IPS-18a (cell line): ENCODE results near the gene KCNE4.

Experiments
- H3K27ac ChIP-seq: one replicate; pipeline ENCODE4 v1.5.1; 2013; ENCODE audit warnings: low read length
- H3K27me3 ChIP-seq: one replicate; pipeline ENCODE4 v1.6.1; 2013; ENCODE audit warnings: mild to moderate bottlenecking, low read length; ENCODE audit not compliant: control insufficient read depth, insufficient read depth
- H3K36me3 ChIP-seq: one replicate; pipeline ENCODE4 v1.6.1; 2013; ENCODE audit warnings: low read depth, low read length; ENCODE audit not compliant: control insufficient read depth
- H3K4me1 ChIP-seq: one replicate; pipeline ENCODE4 v1.6.1; 2013; ENCODE audit warnings: low read depth, low read length; ENCODE audit not compliant: control insufficient read depth
- H3K4me3 ChIP-seq: one replicate; pipeline ENCODE4 v1.5.1; 2013; ENCODE audit warnings: low read length
- H3K9ac ChIP-seq: one replicate; pipeline ENCODE4 v1.6.1; 2013; ENCODE audit warnings: mild to moderate bottlenecking, low read length, moderate library complexity
- H3K9me3 ChIP-seq: one replicate; pipeline ENCODE4 v1.6.1; 2013; ENCODE audit warnings: low read depth, low read length; ENCODE audit not compliant: control insufficient read depth

KCNE4 gene

GRCh38 chr2:223026357-223027110 is 25.5 kb upstream of the KCNE4 start:
- no peak overlapping the region for H3K4me3 ChIP-seq
- peaks cover 8% of the 10 kb centered on the region for H3K4me1 ChIP-seq
- no peaks in the 10 kb centered on the region for H3K27me3 ChIP-seq
- no peaks in the 10 kb centered on the region for H3K36me3 ChIP-seq
- peak overlapping the region; percentile 13 for H3K27ac ChIP-seq
- H3K9me3 ChIP-seq = no peaks in the 10 kb centered on the region
- no peak overlapping the region for H3K9ac ChIP-seq

GRCh38 chr2:223027442-223027841 is 24.5 kb upstream of the KCNE4 start:
- Histone ChIP-seq H3K27ac (no peak overlapping the region), H3K27me3 (no peaks in the 10 kb centered on the region), H3K9me3 (peaks cover 5% of the 10 kb centered on the region), H3K36me3 (no peaks in the 10 kb centered on the region), H3K9ac (no peak overlapping the region), H3K4me3 (no peak overlapping the region), H3K4me1 (peaks cover 8% of the 10 kb centered on the region)

DNA sequence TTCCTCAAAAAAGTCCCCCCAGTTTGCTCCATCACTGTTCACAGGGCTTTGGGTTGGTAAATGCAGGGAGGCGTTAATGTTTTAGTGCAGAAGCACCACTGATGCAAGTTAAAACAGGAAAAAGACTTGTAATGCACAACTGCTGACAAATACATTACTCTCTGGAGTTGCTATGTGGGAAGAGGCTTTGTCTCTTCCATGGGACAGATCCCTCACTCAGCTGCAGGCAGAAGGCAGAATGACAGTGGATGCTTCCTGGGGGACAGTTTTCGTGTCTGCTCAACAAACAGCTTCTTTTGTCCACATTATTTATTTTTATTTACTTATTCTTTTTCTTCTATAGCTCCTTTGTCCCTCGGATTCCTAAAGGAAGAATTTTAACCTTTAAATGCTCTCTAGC is 22.7 kb upstream of the KCNE4 start:
- Histone ChIP-seq H3K36me3 (no peaks in the 10 kb centered on the region), H3K27me3 (no peaks in the 10 kb centered on the region), H3K4me3 (no peak overlapping the region), H3K9ac (no peak overlapping the region), H3K9me3 (peaks cover 9% of the 10 kb centered on the region), H3K4me1 (peaks cover 8% of the 10 kb centered on the region), H3K27ac (no peak overlapping the region)

- Histone ChIP-seq H3K9me3 (peaks cover 9% of the 10 kb centered on the region), H3K4me3 (no peak overlapping the region), H3K27ac (no peak overlapping the region), H3K36me3 (no peaks in the 10 kb centered on the region), H3K27me3 (no peaks in the 10 kb centered on the region), H3K4me1 (peaks cover 13% of the 10 kb centered on the region), H3K9ac (no peak overlapping the region)
Observed at GRCh38 chr2:223032187-223033142, 19.5 kb upstream of the KCNE4 start.

DNA sequence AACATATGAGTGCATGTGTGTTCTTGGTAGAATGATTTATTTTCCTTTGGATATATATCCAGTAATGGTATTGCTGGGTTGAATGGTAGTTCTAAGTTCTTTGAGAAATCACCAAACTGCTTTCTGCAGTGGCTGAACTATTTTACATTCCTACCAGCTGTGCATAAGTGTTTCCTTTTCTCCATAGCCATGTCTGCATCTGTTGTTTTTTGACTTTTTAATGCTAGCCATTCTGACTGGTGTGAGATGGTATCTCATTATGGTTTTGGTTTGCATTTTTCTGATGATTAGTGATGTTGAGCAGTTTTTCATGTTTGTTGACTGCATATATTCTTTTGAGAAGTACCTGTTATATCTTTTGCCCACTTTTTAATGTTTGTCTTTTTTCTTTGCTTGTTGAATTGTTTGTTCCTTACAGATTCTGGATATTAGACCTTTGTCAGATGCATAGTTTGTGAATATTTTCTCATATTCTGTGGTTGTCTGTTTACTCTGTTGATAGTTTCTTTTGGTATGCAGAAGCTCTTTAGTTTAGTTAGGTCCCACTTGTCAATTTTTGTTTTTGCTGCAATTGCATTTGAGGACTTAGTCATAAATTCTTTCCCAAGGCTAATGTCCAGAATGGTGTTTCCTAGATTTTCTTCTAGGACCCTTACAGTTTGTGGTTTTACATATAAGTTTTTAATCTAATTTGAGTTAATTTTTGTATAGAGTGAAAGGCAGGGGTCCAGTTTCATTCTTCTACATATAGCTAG is 17.6 kb upstream of the KCNE4 start:
- peaks cover 30% of the 10 kb centered on the region for H3K4me1 ChIP-seq
- no peak overlapping the region for H3K9ac ChIP-seq
- H3K4me3 ChIP-seq = no peak overlapping the region
- H3K27ac ChIP-seq = no peak overlapping the region
- H3K36me3 ChIP-seq = no peaks in the 10 kb centered on the region
- no peaks in the 10 kb centered on the region for H3K27me3 ChIP-seq
- peaks cover 9% of the 10 kb centered on the region for H3K9me3 ChIP-seq

DNA sequence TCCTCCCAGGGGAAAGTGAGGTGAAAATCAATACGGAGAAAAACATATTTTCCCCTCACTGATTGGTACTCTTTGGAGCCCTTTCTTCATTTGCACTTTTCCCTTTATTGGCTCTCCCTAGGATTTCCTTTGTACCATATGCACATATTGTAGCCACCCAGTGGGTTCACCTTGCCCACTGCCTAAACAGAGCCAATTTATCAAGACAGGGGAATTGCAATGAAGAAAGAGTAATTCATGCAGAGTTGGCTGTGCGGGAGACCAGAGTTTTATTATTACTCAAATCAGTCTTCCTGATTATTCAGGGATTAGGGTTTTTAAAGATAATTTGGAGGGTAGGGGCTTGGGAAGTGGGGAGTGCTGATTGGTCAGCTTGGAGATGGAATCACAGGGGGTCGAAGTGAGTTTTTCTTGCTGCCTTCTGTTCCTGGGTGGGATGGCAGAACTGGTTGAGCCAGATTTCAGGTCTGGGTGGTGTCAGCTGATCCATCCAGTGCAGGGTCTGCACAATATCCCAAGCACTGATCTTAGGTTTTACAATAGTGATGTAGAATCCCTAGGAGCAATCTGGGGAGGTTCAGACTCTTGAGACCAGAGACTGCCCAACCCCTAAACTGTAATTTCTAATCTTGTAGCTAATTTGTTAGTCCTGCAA is 15.1 kb upstream of the KCNE4 start:
- no peak overlapping the region for H3K9ac ChIP-seq
- no peaks in the 10 kb centered on the region for H3K27me3 ChIP-seq
- H3K4me1 ChIP-seq = peaks cover 30% of the 10 kb centered on the region
- H3K27ac ChIP-seq = peak overlapping the region; percentile 26
- peaks cover 7% of the 10 kb centered on the region for H3K9me3 ChIP-seq
- no peaks in the 10 kb centered on the region for H3K36me3 ChIP-seq
- H3K4me3 ChIP-seq = no peak overlapping the region

- peaks cover 4% of the 10 kb centered on the region for H3K9me3 ChIP-seq
- no peaks in the 10 kb centered on the region for H3K36me3 ChIP-seq
- H3K4me1 ChIP-seq = peaks cover 30% of the 10 kb centered on the region
- no peak overlapping the region for H3K9ac ChIP-seq
- H3K27ac ChIP-seq = peak overlapping the region; percentile 26
- no peaks in the 10 kb centered on the region for H3K27me3 ChIP-seq
- no peak overlapping the region for H3K4me3 ChIP-seq
Observed at GRCh38 chr2:223037445-223037800, 14.6 kb upstream of the KCNE4 start.

DNA sequence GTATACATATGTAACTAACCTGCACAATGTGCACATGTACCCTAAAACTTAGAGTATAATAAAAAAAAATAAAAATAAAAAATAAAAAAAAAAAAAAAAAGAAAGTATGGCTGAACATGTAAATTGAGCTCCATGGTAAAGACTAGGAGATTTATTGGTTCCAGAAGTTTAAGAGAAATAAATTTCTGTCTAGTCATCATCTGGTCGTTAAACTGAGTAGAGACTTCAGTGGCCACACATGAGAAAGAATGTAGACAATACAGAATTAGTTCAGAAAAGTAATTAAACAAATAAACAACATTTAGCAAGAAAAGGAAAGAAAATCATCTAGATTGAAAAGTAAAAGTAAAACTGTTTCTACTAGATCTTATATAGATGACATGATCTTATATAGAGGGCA is 12.4 kb upstream of the KCNE4 start:
- H3K4me3 ChIP-seq = no peak overlapping the region
- no peak overlapping the region for H3K9ac ChIP-seq
- H3K4me1 ChIP-seq = peaks cover 30% of the 10 kb centered on the region
- H3K27me3 ChIP-seq = no peaks in the 10 kb centered on the region
- H3K9me3 ChIP-seq = no peaks in the 10 kb centered on the region
- no peaks in the 10 kb centered on the region for H3K36me3 ChIP-seq
- no peak overlapping the region for H3K27ac ChIP-seq

GRCh38 chr2:223040527-223040926 is 11.5 kb upstream of the KCNE4 start:
- H3K9ac ChIP-seq = no peak overlapping the region
- H3K27ac ChIP-seq = no peak overlapping the region
- H3K27me3 ChIP-seq = no peaks in the 10 kb centered on the region
- peaks cover 30% of the 10 kb centered on the region for H3K4me1 ChIP-seq
- no peak overlapping the region for H3K4me3 ChIP-seq
- no peaks in the 10 kb centered on the region for H3K9me3 ChIP-seq
- H3K36me3 ChIP-seq = no peaks in the 10 kb centered on the region

GRCh38 chr2:223041527-223042109 is 10.4 kb upstream of the KCNE4 start:
- Histone ChIP-seq H3K9me3 (no peaks in the 10 kb centered on the region), H3K4me1 (peaks cover 22% of the 10 kb centered on the region), H3K9ac (no peak overlapping the region), H3K36me3 (no peaks in the 10 kb centered on the region), H3K27ac (no peak overlapping the region), H3K27me3 (no peaks in the 10 kb centered on the region), H3K4me3 (no peak overlapping the region)

DNA sequence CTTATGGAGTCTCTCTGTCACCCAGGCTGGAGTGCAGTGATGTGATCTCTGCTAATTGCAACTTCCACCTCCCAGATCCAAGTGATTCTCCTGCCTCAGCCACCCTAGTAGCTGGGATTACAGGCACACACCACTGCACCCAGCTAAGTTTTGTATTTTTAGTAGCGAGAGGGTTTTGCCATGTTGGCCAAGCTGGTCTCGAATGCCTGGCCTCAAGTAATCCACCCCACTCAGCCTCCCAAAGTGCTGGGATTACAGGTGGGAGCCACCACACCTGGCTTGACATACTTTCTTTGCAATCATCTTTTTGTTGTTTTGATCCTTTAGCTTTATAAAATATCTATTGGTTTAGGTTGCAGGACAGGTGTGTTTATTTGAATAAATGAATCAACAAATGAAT is 9.7 kb upstream of the KCNE4 start:
- H3K27me3 ChIP-seq = no peaks in the 10 kb centered on the region
- peaks cover 19% of the 10 kb centered on the region for H3K4me1 ChIP-seq
- H3K4me3 ChIP-seq = no peak overlapping the region
- no peaks in the 10 kb centered on the region for H3K9me3 ChIP-seq
- H3K27ac ChIP-seq = no peak overlapping the region
- H3K36me3 ChIP-seq = no peaks in the 10 kb centered on the region
- no peak overlapping the region for H3K9ac ChIP-seq
